ENCODE data around the gene NME4.

The NME4 gene

GRCh38 chr16:396199-396598 is 800 bp upstream of the NME4 start:
- TF ChIP-seq USF1 (IDR thresholded peaks at IDR 0.05), result no peak
- no peak for TF ChIP-seq REST (IDR thresholded peaks at IDR 0.05; ENCODE audit: low read depth)
- TF ChIP-seq TEAD4 (IDR thresholded peaks at IDR 0.05), result no peak
- no peak for TF ChIP-seq NFIC (IDR thresholded peaks at IDR 0.05)
- no peak for TF ChIP-seq EGR1 (IDR thresholded peaks at IDR 0.05)
- TF ChIP-seq TAF1 (IDR thresholded peaks at IDR 0.05; ENCODE audit: low read depth), result no peak
- TF ChIP-seq TCF12 (IDR thresholded peaks at IDR 0.05; ENCODE audit: low read depth), result no peak
- no peak for TF ChIP-seq EP300 (IDR thresholded peaks at IDR 0.05; ENCODE audit: borderline replicate concordance)
- no peak for TF ChIP-seq YY1 (IDR thresholded peaks at IDR 0.05; ENCODE audit: low read depth)
- TF ChIP-seq CREB1 (IDR thresholded peaks at IDR 0.05; ENCODE audit: low read depth), result no peak
- no peak for TF ChIP-seq CEBPB (IDR thresholded peaks at IDR 0.05)

GRCh38 chr16:396605-397004 is 394 bp upstream of the NME4 start:
- TF ChIP-seq TAF1 (IDR thresholded peaks at IDR 0.05; ENCODE audit: low read depth) (no peak), USF1 (IDR thresholded peaks at IDR 0.05) (no peak), CREB1 (IDR thresholded peaks at IDR 0.05; ENCODE audit: low read depth) (no peak), YY1 (IDR thresholded peaks at IDR 0.05; ENCODE audit: low read depth) (no peak), REST (IDR thresholded peaks at IDR 0.05; ENCODE audit: low read depth) (no peak), EP300 (IDR thresholded peaks at IDR 0.05; ENCODE audit: borderline replicate concordance) (no peak), MAX (IDR thresholded peaks at IDR 0.05) (no peak)

GRCh38 chr16:397736-398332 is 835 bp downstream of the NME4 start:
- TF ChIP-seq NFIC (IDR thresholded peaks at IDR 0.05), result no peak
- peak; percentile 23; the same call in 1 of the 2 replicates for TF ChIP-seq ZBTB7A (IDR thresholded peaks at IDR 0.05; ENCODE audit: low read depth)

GRCh38 chr16:398561-399339 is 1.8 kb downstream of the NME4 start:
- TF ChIP-seq FOXM1 (IDR thresholded peaks at IDR 0.05; ENCODE audit: borderline replicate concordance, low read depth) (no peak), TEAD4 (IDR thresholded peaks at IDR 0.05) (no peak), CEBPB (IDR thresholded peaks at IDR 0.05) (no peak), TCF12 (IDR thresholded peaks at IDR 0.05; ENCODE audit: low read depth) (no peak), USF1 (IDR thresholded peaks at IDR 0.05) (no peak), CREB1 (IDR thresholded peaks at IDR 0.05; ENCODE audit: low read depth) (no peak), MAX (IDR thresholded peaks at IDR 0.05) (no peak), EGR1 (IDR thresholded peaks at IDR 0.05) (no peak), NFIC (IDR thresholded peaks at IDR 0.05) (no peak), RAD21 (IDR thresholded peaks at IDR 0.05; ENCODE audit: low read depth) (no peak), YY1 (IDR thresholded peaks at IDR 0.05; ENCODE audit: low read depth) (no peak), REST (IDR thresholded peaks at IDR 0.05; ENCODE audit: low read depth) (no peak)

Data from Ishikawa (cell line).